GM08714 (cell line): Measurements from ENCODE around the gene AADAT.
A peak's percentile ranks its signal among the peaks of the same experiment; 100 is the strongest.
"Not testable (repeated sequence)": the region's sequence is repeated elsewhere in the genome, so short reads cannot be mapped to it uniquely, and the experiment has no call there.

Source experiments
- H3K4me3 ChIP-seq: fragments of 200-500 bp; sonication (Bioruptor generic); 2 replicates; pipeline ENCODE4 v1.5.1; 2014; ENCODE audit warnings: mild to moderate bottlenecking, low read length, inconsistent platforms
- ZNF274 ChIP-seq: IDR thresholded peaks from 2 replicates; pipeline ENCODE4 v1.6.1; 2012; ENCODE audit warnings: mild to moderate bottlenecking, low read depth, low read length

Gene AADAT

DNA sequence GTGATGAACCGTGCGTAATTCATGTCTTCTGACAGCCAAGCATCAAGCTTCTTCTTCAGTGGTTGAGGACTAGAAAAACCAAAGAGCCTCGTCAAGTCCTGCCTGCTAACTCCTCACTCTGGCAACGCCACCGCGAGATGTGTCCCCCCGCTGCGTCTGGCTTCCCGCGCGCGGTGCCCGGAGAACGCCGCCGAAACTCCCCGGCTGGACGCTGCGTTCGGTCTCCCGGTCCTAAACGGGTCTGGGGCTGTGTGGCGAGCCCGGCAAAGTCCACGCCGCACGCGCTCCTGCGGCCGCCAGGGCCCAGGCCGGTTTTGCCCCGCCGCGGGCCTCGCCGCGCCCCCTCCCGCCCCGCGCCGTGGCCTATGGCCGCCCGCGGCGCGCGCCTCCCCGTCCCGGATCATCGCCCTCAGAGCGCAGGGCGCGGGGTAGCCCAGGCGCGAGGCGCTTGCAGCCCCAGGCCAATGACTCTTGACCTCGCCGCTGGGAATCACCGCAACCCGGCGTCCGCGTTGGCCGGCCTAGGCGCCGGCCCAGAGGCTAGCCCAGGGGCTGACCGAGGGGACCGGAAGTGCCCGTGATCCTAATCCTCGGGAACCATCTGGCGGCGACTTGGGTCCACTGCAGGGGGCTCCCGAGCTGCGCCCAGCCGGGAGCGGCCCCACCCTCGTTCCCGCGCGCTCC, at the start of gene AADAT:
Gene AADAT, minus strand, starts transcription at position 289 of the 684 bp plus-strand sequence. Its CDS starts 266 bp downstream, at position 23.
- TF ChIP-seq ZNF274 = no peak
- H3K4me3 ChIP-seq = peak within 1 kb of the TSS; percentile 44; the same call in 1 of the 2 replicates

DNA sequence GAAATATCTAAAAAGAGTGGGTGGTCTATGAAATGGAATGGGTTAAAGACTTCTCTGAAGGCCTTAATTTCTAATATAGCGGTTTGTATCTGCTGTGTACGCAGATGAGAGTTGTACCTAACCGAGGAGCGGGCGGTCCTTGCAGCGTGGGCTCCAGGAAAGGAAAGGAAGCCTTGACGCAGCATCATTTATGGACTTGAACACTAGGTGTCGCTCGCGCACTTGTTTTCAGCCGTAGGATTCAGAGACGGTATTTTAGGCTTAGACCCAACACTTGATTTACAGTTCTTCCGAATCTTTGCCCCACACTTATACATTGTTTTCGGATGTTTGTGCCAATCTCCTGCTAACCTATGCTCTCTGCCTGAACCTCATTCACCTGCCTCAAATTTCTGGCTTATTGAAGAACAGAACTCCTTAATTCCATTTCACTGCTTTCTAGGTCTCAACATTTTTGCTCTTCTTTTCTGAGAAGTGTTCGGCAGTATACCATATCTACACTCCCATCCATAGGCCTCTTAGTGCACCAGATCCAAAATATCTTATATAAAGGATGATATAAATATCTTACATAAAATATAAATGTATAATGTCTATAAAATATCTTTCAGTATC, 48.9 kb upstream of the AADAT start:
- no peak overlapping the region for H3K4me3 ChIP-seq
- no peak for TF ChIP-seq ZNF274

DNA sequence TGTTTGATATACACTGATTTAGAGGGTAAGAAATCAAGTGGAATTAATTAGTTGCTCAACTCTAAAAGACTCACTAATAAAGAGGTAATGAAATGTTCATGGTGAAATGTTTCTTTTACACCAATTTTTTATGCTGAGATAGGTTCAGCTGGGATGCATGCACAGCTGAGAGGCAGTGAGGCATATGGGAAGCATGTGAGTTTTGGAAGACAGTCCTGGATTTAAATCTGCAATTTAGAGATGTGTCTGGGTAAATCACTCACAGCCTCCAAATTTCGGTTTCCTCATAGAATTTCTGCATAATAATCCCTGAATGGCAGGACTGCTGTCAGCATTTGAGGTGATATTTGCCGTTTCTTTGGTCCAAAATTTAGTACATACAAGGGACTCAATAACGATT, 48.2 kb upstream of the AADAT start:
- TF ChIP-seq ZNF274 = no peak
- no peak overlapping the region for H3K4me3 ChIP-seq

DNA sequence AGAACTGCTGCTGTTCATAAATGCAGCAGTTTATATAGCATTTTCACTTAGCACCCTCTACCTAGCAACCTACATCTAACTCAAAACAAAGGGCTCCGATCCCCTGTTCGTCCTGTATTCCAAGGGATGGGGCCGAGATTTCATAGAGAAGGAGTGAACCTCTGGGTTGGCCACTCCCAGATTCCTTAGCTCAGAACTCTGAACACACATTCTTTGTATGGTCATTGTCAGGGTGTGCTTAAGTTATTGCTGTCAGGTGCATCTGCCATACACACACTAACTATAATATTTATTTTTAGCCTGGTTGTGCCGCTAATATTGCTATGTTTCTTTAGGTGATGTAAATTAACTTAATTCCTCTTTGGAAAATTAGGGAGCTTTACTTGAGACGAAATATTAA, 47.7 kb upstream of the AADAT start:
- TF ChIP-seq ZNF274 = no peak
- no peak overlapping the region for H3K4me3 ChIP-seq

DNA sequence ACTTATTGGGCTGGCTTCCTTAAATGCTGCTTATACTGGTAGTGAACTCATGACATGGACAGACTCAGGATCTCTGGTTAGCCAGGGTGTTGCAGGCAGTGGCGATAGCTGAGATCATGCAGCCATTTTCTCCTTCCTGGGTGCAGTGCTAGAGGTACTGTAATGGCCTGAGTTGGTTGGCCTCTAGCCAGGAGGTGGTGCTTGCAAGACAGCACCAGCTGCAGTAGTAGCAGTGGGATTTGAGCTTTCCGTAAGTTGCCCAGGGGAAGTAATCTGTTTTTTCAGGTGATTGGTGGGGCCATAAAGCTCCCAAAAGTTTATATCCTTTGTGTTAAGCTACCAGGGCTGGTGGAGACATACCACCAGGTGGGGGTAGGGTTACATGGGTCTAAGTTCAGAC, 45.1 kb upstream of the AADAT start:
- TF ChIP-seq ZNF274 = no peak

DNA sequence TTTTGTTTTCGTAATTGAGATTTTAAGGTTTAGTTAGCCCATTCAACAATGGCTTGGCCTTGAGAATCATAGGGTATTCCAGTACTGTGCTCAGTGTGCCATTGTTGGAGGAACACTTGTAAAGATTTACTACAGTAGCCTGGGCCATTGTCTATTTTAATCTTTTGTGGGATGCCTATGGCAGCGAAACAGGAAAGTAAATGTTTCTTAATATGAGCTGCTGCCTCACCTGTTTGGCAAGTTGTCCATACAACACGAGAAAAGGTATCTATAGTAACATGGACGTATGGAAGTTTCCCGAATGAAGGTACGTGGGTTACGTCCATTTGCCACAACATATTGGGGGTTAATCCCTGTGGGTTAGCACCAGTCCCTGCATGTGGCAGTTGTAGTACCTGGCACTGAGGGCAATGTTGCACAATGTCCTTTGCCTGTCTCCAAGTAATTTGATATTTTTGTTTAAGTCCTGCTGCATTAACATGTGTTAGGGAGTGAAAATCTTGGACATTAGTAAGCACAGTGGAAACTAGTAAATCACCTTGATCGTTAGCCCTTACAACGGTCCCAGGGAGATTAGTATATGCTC, 38.6 kb upstream of the AADAT start:
- TF ChIP-seq ZNF274 = no peak
- no peak overlapping the region for H3K4me3 ChIP-seq

More for the DNA sequence above, 45.1 kb upstream of the AADAT start:
- H3K4me3 ChIP-seq = no peak overlapping the region

DNA sequence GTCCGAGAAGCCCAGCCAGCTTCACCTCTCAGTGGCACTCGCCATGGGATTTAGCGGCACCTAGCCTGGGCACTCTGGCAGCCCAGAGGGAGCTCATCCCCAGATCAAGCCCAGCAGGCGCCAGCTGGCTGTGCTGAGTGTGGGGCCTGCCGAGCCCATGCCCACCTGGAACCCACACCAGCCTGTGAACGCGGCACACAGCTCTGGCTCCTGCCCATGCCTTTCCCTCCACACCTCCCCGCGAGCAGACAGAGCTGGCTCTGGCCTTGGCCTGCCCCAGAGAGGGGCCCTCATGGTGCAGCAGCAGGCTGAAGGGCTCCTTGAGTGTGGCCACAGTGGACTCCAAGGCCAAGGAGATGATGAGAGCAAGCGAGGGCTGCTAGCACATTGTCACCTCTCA, 38.0 kb upstream of the AADAT start:
- no peak overlapping the region for H3K4me3 ChIP-seq
- no peak for TF ChIP-seq ZNF274

DNA sequence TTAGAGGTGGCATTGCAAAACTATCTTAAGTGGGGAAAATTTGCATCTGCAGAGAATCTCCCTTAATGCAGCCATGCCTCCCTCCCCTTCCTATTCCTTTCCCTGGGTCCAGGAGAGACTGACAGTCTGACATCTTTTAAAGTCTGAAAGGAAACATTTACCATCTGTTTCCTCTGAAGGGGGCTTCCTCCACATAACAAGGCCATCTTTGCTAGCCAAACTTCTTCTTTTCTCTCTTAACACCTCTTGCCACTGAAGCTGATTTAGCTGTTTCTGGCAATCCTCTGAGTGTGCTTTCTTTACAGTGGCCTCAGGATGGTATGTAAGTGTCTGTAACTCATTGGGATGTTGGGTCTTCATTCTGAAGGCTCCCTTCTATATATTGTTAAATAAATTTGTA, 34.6 kb upstream of the AADAT start:
- no peak for TF ChIP-seq ZNF274
- H3K4me3 ChIP-seq = no peak overlapping the region

DNA sequence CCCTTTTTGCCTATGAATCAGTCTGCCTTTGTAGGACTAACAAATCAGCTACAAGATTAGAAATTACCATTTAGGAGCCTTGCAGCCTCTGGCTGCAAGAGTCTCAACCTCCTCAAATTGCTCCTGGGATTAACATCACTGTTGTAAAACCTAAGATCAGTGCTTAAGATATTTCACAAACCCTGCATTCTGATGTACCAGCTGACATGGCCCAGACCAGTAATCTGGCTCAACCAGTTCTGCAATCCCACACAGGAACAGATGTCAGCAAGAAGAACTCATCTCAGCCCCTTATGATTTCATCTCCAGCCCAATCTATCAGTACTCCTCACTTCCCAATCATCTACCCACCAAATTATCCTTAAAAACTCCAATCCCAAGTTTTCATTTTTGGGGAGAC, 32.5 kb upstream of the AADAT start:
- H3K4me3 ChIP-seq = no peak overlapping the region
- TF ChIP-seq ZNF274 = no peak

DNA sequence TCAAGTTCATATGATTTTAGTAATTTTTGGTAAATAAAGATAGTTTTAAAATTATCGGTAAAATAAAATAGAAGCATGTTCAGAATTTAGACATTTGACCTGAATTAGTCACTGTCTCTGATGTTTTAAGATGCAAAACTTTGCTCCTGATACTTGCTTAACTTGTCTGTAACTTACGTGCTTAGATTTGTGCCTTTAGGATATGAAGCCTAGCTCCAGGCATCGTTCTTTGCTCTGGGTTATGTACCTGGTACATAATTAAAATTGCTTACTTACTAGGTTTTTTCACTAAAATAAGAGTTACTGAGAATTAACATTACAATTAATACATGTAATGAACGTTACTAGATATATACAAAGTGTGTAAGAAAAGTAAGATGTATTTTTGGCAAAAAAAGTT, 24.9 kb upstream of the AADAT start:
- no peak for TF ChIP-seq ZNF274
- H3K4me3 ChIP-seq = no peak overlapping the region

DNA sequence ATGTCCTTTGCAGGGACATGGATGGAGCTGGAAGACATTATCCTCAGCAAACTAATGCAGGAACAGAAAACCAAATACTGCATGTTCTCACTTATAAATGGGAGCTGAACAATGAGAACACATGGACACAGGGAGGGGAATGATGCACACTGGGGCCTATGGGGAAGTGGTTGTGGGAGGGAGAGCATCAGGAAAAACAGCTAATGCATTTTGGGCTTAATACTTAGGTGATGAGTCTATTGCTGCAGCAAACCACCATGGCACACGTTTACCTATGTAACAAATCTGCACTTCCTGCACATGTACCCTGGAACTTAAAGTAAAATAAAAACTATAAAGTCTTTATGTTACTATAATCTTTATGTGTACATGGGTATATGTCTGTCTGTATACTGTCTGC, 24.4 kb upstream of the AADAT start:
- not testable (repeated sequence) for H3K4me3 ChIP-seq

DNA sequence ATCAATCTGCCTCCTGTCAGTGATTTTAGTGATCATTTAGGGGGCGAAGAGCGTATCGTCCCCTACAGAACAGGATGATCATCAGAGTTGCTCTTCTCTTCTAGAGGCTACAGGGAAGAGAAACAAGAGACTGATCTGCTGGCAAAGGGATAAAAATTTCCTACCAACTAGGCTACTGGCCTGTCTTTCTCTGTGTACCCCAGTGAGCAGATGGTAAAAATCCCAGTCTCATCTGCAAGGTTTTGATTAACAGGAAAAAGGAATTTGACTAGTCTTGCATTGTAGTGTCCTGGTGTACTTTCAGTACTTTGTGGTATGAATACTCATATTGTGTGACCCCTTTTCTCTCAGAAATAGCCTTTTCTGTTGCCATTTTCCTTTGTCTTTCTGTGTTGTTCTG, 21.8 kb upstream of the AADAT start:
- no peak overlapping the region for H3K4me3 ChIP-seq

DNA sequence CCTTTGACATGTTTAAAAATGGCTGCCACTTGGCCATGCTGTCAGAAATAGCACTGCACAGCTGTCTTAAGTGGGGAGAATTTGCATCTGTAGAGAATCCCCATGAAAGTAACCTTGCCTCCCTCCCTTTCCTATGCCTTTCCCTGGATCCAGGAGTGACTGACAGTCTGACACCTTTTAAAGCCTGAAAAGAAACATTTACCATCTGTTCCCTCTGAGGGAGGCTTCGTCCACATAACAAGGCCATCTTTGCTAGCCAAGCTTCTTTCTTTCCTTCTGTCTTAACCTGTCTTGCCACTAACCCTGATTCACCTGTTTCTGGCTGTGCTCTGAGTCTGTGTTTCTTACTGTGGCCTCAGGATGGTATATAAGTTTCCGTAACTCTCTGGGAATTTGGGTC, 21.3 kb upstream of the AADAT start:
- H3K4me3 ChIP-seq = no peak overlapping the region
- no peak for TF ChIP-seq ZNF274

More for the DNA sequence above, 21.8 kb upstream of the AADAT start:
- TF ChIP-seq ZNF274 = no peak

DNA sequence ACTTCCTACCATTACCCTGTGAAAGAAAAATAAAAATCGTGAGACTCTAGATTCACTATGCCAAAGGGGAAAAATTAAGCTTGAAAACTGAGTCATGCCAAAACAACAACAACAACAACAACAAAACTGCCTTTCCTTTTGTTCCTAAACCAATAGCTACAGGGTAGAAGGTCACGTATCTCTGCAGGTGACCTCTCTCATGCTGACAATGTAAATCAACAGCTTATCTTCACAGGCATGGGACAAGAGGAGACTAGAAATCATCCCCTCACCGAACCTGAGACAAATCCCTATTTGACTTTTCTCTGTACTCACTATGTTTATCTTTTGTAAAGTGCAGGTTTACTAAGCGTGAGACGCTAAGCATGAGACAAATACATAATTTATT, 20.5 kb upstream of the AADAT start:
- TF ChIP-seq ZNF274 = no peak
- no peak overlapping the region for H3K4me3 ChIP-seq

DNA sequence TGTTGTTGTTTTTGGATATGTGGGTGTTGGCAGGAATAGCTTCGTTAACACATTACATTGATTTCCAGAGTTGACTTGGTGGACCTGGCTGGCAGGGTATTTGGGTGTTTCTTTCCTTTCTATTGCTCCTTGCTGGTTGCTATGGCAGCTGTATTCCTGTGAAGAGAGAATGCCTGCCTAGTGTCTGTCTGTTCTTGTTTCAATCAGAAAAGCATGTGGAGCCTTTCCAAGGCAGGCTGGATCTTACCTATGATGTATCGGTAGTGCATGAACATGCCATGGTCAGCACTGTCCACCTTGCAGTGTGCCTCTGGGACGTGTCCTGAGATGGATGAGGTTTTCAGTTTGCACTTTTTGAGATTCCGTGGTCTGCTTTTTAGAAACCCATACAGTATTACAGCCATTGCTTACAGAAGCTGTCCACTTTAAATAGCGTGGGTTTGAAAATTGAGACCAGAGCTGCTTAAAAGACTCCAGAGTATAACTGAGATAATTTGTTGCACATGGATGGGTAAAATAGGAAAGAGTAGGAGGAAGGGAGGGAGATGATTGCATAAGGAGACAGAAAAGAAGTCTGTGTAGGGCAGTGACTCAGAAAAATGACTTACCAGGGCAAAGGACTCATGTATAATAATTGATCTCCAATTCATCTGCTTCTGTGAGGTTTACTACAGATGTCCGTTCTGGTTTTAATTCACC, 20.0 kb upstream of the AADAT start:
- no peak for TF ChIP-seq ZNF274
- H3K4me3 ChIP-seq = no peak overlapping the region
